SK-N-SH (cell line): ENCODE results near the gene TTC28.

Experiments used
- CTCF ChIP-seq: fragments of 200-600 bp; sonication (generic); IDR thresholded peaks from 2 replicates; pipeline ENCODE4 v1.6.1; 2017; ENCODE audit warnings: antibody characterized with exemption, mild to moderate bottlenecking, moderate library complexity
- USF1 ChIP-seq: IDR thresholded peaks from 2 replicates; pipeline ENCODE4 v1.4.0; 2012; ENCODE audit warnings: low read depth, borderline replicate concordance

GRCh38 chr22:28658448-28658847, 21.2 kb downstream of the TTC28 start:
- TF ChIP-seq USF1 (no peak), CTCF (no peak)
